Activated T-helper 9 cell treated with anti-CD3 and anti-CD28 coated beads, Interleukin-2, amount 50 U/mL, for 16 hours (primary cell): ENCODE measurements around the gene MT4.
A peak's percentile ranks its signal among the peaks of the same experiment; 100 is the strongest.
"Not testable (repeated sequence)": the region's sequence is repeated elsewhere in the genome, so short reads cannot be mapped to it uniquely, and the experiment has no call there.

Experiments used
- DNase-seq: peaks from one replicate; pipeline ENCODE4 v3.0.0-alpha.2; 2020; ENCODE audit warnings: low read depth

The MT4 gene

GRCh38 chr16:56559109-56559508 is 5.8 kb upstream of the MT4 start:
- no peak for DNase-seq

GRCh38 chr16:56560447-56560846 is 4.4 kb upstream of the MT4 start:
- no peak for DNase-seq

- no peak for DNase-seq
Observed at GRCh38 chr16:56561126-56561525, 3.7 kb upstream of the MT4 start.

- DNase-seq: no peak
Observed at GRCh38 chr16:56569971-56570370, 5.1 kb downstream of the MT4 start.

- no peak for DNase-seq
Observed at GRCh38 chr16:56571525-56571924, 6.7 kb downstream of the MT4 start.

- DNase-seq: no peak
Observed at GRCh38 chr16:56574625-56575024, 9.8 kb downstream of the MT4 start.

GRCh38 chr16:56576585-56577299 is 11.9 kb downstream of the MT4 start:
- peak; percentile 69 for DNase-seq

GRCh38 chr16:56577300-56577625 is 12.4 kb downstream of the MT4 start:
- DNase-seq: no peak

GRCh38 chr16:56580391-56581048 is 15.6 kb downstream of the MT4 start:
- no peak for DNase-seq

- DNase-seq: not testable (repeated sequence)
Observed at GRCh38 chr16:56582911-56583310, 18.0 kb downstream of the MT4 start.

- no peak for DNase-seq
Observed at GRCh38 chr16:56583351-56584168, 18.7 kb downstream of the MT4 start.

GRCh38 chr16:56584276-56584675 is 19.4 kb downstream of the MT4 start:
- no peak for DNase-seq

- DNase-seq: no peak
Observed at GRCh38 chr16:56588781-56589140, 23.9 kb downstream of the MT4 start.

GRCh38 chr16:56589141-56590039 is 24.5 kb downstream of the MT4 start, which contains the start of gene MT3:
MT3 (plus strand) TSS chr16:56589528; CDS start chr16:56589591, 63 bp downstream.
- no peak for DNase-seq

GRCh38 chr16:56591377-56592060 is 26.6 kb downstream of the MT4 start:
- no peak for DNase-seq

GRCh38 chr16:56593573-56594291 is 28.9 kb downstream of the MT4 start:
- no peak for DNase-seq

- no peak for DNase-seq
Observed at GRCh38 chr16:56594292-56594619, 29.4 kb downstream of the MT4 start.

GRCh38 chr16:56600398-56600999 is 35.6 kb downstream of the MT4 start:
- no peak for DNase-seq

GRCh38 chr16:56601325-56601724 is 36.5 kb downstream of the MT4 start:
- DNase-seq: no peak

- no peak for DNase-seq
Observed at GRCh38 chr16:56603589-56603988, 38.7 kb downstream of the MT4 start.
